ENCODE data around the gene DICER1. TPM values are rescaled to one million over a fixed set of nuclear protein-coding genes. Genes with fewer than 3 reads are reported as not detected.

Gene DICER1
- total and polyA plus RNA-seq, 2 donors (not counting 3 experiments of a cell fraction or from before 2014, with no cell fraction given), result 8.3 to 43.6 TPM

- no peaks in the 10 kb centered on the region for H3K4me1 ChIP-seq (ENCODE audit: control insufficient read depth, extremely low read depth, insufficient read depth, low read length)
- dilution Hi-C loops (cut with MboI; ENCODE audit: extremely low pct_ligation_motif_present, low sequenced_read_pairs) (no loop called here), intact Hi-C loops (cut with micrococcal nuclease) (no loop called here)
- H3K27me3 ChIP-seq (ENCODE audit: control insufficient read depth in 2 of 2, insufficient read depth in 2 of 2, low read length in 2 of 2), result no peaks in the 10 kb centered on the region
- no peak overlapping the region for H3K4me2 ChIP-seq (ENCODE audit: insufficient read depth, low read length)
- H3K27ac ChIP-seq (ENCODE audit: insufficient read depth, low read depth, low read length), result no peak overlapping the region
- DNase-seq (ENCODE audit: low read depth, low spot score) (no peak), FAIRE-seq (no peak)
- no peaks in the 10 kb centered on the region for H3K36me3 ChIP-seq (ENCODE audit: control insufficient read depth in 2 of 2, extremely low read depth in 1 of 2, insufficient read depth in 2 of 2, low read length in 2 of 2)
- H3K4me3 ChIP-seq (replicated peaks in 1 of 3; ENCODE audit: insufficient read depth in 1 of 3, low read depth in 1 of 3, low read length in 3 of 3), result no peak overlapping the region
- CTCF ChIA-PET, result no interaction called here
- no peak overlapping the region for H3K9ac ChIP-seq (replicated peaks; ENCODE audit: extremely low read depth, insufficient read depth, low read length)
- POLR2A ChIA-PET, result no interaction called here
- no peaks in the 10 kb centered on the region for H3K9me3 ChIP-seq (replicated peaks; ENCODE audit: control insufficient read depth, insufficient read depth, low read length)
- no peaks in the 10 kb centered on the region for H3K9me1 ChIP-seq (replicated peaks; ENCODE audit: control insufficient read depth, extremely low read depth, insufficient read depth, low read length)
- H3K79me2 ChIP-seq (ENCODE audit: control insufficient read depth, insufficient read depth, low read length), result peaks cover 96% of the 10 kb centered on the region
- BruUV-seq (replicated peaks), result no TSS peak
- H4K20me1 ChIP-seq (replicated peaks; ENCODE audit: control insufficient read depth, extremely low read depth, insufficient read depth, low read length), result peaks cover 12% of the 10 kb centered on the region
- TF ChIP-seq MYC (IDR thresholded peaks at IDR 0.05; ENCODE audit: low read depth, low read length) (no peak), POLR2A (IDR thresholded peaks at IDR 0.05; ENCODE audit: low read depth, low read length) (no peak), POLR2AphosphoS5 (IDR thresholded peaks at IDR 0.05; ENCODE audit: insufficient read depth, low read depth, low read length) (no peak), GATA2 (IDR thresholded peaks at IDR 0.05; ENCODE audit: insufficient read depth, insufficient read length, low read depth, low read length) (no peak), JUN (IDR thresholded peaks at IDR 0.05; ENCODE audit: borderline replicate concordance, insufficient read depth, insufficient read length, low read depth) (no peak), MAX (IDR thresholded peaks at IDR 0.05; ENCODE audit: insufficient read depth, insufficient read length) (no peak), EZH2 (IDR thresholded peaks at IDR 0.05; ENCODE audit: borderline replicate concordance, low read depth, low read length, severe bottlenecking) (no peak), FOS (IDR thresholded peaks at IDR 0.05; ENCODE audit: borderline replicate concordance, insufficient read depth, low read length) (no peak), CTCF (IDR thresholded peaks at IDR 0.05; ENCODE audit: extremely low read depth in 1 of 2, insufficient read depth in 1 of 2, low read depth in 1 of 2, low read length in 2 of 2) (no peak)
- no peak overlapping the region for H2AFZ ChIP-seq (ENCODE audit: low read depth, low read length)
Observed at GRCh38 chr14:95146079-95146771, 11.1 kb downstream of the DICER1 start.
